ENCODE data around the gene CT55.
"Not testable (repeated sequence)": the region's sequence is repeated elsewhere in the genome, so short reads cannot be mapped to it uniquely, and the experiment has no call there.

The CT55 gene

GRCh38 chrX:135170877-135171519, at the start of gene CT55:
TSS of gene CT55 (minus strand) at chrX:135171398. CDS start at chrX:135171171, 227 bp downstream.
- no peak for DNase-seq

- no peak for DNase-seq
These were observed 42.1 kb upstream of the CT55 start for GRCh38 chrX:135213200-135213844.

DNA sequence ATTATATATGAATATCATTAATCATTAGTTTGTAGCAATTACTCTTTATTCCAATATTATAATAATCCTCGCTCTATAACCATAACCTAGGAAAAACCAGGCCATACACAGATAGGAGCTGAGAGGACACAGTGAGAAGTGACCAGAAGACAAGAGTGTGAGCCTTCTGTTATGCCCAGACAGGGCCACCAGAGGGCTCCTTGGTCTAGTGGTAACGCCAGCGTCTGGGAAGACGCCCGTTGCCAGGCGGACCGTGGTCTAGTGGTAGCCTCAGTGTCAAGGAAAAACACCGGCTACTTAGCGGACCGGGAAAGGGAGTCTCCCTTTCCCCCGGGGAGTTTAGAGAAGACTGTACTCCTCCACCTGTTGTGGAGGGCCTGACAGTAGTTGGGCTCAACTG, 35.2 kb upstream of the CT55 start:
- not testable (repeated sequence) for DNase-seq

GRCh38 chrX:135200297-135200696, 29.1 kb upstream of the CT55 start:
- DNase-seq = no peak

DNA sequence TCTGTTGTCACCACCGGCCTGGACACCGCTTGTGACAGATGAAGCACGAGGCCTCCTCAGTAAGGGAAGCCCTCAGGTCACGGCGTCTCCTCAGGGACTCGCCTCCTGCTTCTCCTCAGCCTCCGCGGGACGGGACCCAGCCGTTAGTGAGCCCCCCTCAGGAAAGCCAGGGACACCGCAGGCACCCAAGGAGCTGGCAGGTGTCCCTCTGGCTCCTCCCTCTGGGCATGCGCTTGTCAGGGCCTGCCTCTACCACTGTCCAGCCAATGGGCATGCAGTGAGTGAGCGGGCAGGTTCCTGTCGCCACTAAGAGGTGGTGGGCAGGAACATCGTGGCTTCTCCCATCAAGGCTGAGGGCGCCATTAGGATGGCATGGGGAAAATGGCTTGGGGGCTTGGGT, 23.5 kb upstream of the CT55 start:
- DNase-seq = no peak

DNA sequence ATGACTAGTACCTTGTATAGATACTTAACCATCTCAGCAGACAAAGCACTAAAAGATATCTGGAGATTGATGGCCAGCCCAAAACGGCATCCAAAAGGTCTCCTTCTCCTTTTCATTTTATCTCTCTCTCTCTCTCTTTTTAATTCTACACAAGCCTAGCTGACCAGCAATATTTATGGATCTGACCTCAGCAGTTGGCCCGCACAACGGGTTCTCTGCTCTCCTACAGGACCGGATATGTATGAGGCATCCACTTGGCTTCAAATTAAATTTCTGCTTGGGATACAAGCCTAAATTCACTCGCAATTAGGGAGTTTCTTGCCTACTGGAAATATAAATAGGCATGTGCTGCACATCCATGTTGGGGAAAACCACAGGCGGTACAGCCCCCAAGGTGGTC, 22.5 kb upstream of the CT55 start:
- DNase-seq = no peak

- DNase-seq = no peak
These were observed 20.6 kb upstream of the CT55 start for GRCh38 chrX:135191838-135192237.

DNA sequence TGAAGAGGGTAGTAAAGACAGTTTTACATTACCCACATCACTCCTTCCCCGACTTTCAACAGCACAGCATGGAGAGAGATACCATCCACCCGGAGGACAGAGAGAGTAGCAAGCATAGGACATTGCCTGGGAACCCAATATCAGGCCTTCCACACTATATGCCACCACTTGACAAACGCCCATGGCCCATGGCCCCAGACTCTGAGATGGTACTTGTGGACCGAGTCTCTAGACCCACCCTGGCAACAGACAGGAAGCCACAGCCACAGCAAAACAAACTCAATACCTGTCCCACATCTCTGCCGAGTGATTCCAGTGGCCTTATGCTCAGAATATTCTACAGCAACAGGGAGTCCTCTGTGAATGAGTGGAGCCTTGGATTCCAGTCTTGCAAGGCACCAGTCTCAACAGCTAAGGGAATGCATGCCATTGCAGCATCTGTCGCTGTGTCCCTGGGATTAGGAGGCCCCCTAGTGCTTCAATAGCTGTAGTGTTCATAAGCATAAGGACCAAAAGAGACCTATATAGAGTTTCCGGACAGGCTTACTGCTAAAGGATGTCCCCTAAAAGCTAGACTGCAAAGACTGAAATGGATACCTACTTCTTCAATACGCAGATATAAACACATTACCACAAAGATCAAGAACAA, 14.7 kb upstream of the CT55 start:
- DNase-seq = peak; percentile 23

- no peak for DNase-seq
These were observed 7.4 kb upstream of the CT55 start for GRCh38 chrX:135178636-135179035.

DNA sequence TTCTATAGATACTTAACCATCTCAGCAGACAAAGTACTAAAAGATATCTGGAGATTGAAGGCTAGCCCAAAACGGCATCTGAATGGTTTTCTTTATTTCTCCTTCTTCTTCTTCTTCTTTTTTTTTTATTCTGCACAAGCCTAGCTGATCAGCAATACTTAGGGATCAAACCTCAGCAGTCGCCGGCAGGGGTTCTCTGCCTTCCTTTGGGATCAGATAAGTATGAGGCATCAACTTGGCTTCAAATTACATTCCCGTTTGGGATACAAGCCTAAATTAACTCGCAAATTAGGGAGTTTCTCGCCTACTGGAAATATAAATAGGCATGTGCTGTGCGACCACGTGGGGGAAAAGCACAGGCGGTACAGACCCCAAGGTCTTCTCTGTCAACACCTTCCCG, 730 bp downstream of the CT55 start:
- DNase-seq = no peak

GRCh38 chrX:135169534-135169933, 1.7 kb downstream of the CT55 start:
- DNase-seq = not testable (repeated sequence)

DNA sequence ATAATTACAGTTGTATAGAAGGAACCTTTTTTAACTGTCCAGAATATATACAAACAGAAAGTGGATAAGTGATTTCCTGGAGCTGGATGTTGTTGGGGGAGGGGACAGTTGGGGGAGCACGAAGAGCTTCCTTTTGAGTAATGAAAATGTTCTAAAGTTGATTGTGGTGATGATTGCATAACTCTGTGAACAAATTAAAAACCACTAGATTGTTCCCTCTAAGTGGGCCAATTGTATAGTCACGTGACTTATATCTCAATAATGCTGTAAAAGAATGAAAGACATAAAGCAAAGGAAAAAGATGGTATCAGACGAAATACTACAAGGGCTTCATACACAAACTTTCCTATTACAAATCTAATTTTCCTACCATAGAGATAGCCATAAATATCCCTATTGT, 2.7 kb downstream of the CT55 start:
- no peak for DNase-seq

DNA sequence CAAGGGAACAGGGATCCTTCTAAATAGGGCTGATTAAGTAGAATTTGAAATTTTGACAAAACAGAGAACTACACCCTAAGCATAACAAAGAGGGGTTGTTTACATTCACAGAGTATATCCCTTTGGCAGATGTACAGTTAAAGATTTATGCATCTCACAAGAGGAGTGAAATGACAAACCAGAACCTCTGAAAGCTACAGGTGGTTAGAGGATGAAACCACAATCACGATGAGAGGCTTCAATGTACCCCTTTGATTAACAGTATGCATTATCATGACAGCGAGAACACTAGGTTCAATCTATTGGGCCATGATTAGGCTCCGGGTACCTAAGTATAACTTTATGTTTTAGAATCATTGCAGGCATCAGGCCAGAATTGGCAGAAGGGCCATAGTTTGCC, 16.5 kb downstream of the CT55 start:
- DNase-seq = not testable (repeated sequence)

DNA sequence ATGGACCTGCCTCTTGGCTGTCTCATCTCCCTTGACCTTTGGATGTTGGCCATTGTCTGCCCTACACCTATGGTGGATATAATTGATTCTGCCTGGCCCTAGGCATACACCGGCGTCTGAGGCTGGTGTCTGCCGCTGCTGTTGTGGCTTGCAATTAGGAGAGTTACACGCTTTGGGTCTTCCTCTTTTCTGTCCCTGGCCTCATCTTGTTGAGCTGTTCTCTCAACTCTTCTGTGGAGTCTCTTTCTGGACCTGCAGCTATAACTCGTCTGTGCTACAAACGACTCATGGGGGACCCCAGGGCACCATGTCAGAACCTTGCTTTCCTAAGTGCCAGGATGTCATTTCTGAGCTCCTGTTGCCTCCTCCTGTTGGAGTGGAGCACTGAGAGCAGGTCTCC, 45.1 kb downstream of the CT55 start:
- DNase-seq = not testable (repeated sequence)

- DNase-seq = not testable (repeated sequence)
These were observed 51.1 kb downstream of the CT55 start, which contains the start of gene ETDB for GRCh38 chrX:135120056-135120576. TSS of gene ETDB (minus strand) at chrX:135120526. CDS start at chrX:135119261, 1,265 bp downstream.

GRCh38 chrX:135116064-135116463, 55.1 kb downstream of the CT55 start:
- not testable (repeated sequence) for DNase-seq

DNA sequence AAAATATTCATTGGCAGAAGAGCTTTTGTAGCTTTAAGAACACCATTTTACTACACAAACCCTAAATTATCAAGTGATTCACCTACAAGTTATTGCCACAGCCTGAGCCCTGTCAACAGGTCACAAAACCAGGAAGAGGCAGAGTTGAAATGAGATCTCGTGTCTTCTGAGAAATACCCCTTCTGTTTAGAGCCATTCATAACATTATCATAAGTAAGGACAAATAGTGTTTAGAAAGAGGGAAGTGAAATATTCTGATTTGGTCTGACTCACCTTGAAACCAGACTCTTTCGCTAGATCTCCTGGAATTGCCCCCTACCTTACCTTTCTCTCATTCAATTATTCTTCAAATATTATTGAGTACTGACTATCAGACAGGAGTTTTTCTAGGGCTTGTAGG, 56.8 kb downstream of the CT55 start:
- DNase-seq = no peak

DNA sequence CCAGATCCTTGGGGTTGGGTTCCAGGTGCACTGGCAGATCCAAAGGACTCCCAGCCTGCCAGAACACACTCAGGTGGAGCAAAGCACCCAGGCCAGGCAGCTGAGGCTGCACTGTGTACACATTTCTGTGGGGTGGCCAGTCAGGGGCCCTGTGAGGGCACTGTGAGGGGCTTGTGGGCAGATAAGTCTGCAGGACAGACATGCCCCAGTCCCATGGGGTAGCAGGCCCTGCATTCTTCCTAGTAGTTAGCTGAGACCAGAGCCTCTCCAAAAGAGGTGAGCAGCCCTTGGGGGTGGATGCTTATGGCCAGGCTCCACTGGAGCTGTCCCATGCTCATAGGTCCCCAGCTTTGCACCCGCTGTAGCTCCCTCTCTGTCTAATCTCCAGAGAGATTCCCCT, 58.5 kb downstream of the CT55 start:
- DNase-seq = no peak

GRCh38 chrX:135112096-135112729, 59.0 kb downstream of the CT55 start:
- peak; percentile 27 for DNase-seq

DNA sequence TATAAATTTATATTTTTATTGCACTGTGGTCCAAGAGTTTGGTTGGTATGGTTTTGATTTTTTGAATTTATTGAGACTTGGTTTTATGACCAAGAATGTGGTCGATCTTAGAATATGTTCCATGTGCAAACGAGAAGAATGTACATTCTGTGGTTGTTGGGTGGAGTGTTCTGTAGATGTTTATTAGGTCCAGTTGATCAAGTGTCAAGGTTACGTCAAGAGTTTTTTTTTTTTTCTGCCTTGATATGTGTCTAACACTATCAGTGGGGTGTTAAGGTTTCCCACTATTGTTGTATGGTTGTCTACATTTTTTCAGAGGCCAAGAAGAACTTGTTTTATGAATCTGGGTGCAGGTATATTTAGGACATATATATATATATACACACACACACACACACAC, 61.6 kb downstream of the CT55 start:
- DNase-seq = no peak

All from NCI-H1436 (cell line).